Measurements from ENCODE around the gene GYG1.

GRCh38 chr3:148992635-148993255, 1.4 kb downstream of the GYG1 start:
- TF ChIP-seq POLR2A (IDR thresholded peaks at IDR 0.05): no peak
- TF ChIP-seq, protein P1, sequence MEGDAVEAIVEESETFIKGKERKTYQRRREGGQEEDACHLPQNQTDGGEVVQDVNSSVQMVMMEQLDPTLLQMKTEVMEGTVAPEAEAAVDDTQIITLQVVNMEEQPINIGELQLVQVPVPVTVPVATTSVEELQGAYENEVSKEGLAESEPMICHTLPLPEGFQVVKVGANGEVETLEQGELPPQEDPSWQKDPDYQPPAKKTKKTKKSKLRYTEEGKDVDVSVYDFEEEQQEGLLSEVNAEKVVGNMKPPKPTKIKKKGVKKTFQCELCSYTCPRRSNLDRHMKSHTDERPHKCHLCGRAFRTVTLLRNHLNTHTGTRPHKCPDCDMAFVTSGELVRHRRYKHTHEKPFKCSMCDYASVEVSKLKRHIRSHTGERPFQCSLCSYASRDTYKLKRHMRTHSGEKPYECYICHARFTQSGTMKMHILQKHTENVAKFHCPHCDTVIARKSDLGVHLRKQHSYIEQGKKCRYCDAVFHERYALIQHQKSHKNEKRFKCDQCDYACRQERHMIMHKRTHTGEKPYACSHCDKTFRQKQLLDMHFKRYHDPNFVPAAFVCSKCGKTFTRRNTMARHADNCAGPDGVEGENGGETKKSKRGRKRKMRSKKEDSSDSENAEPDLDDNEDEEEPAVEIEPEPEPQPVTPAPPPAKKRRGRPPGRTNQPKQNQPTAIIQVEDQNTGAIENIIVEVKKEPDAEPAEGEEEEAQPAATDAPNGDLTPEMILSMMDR (IDR thresholded peaks at IDR 0.05): no peak
